GM18526 (cell line): ENCODE data around the gene TMEM74B.

Experiments
- POLR2A ChIP-seq: IDR thresholded peaks from 3 replicates; pipeline ENCODE4 v1.6.1; 2011; ENCODE audit not compliant: insufficient read length; ENCODE audit errors: extremely low read depth

TMEM74B gene

GRCh38 chr20:1207293-1207878, 22.6 kb upstream of the TMEM74B start:
- no peak for TF ChIP-seq POLR2A

DNA sequence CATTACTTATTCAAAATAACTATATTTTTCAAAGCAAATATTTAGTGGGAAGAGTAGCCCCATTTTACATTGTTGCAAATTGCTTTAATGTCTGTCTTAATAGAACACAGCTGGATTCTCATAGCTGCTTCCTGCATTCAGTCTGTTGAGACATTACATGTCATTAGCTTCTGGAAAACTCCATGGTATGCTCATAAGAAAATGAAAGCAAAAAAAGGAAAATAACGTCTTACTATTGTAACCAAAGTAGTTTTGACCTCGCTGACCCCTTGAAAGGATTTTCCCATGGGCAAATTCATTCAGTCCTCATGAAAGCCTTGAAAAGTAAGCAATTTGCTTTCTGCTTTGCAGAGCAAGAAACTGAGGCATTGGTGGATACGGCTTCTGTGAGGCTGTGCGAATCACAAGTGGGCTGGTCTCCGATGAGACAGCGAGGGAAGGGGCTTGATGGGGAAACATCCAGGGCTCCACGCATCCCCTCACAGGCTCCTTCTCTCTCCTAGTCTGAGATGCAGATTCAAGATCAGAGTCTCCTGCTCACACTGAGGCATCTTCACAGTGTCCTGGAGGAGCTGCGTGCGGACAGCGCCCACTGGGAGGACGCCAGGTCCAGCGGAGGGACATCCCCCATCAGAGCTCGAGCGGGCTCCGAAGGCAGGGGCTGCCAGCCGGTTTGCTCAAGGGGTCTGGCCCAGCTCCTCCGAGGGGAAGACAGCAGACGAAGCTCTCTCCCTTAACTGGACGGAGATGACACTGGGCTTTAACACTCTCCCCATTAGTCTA, 21.8 kb upstream of the TMEM74B start:
- no peak for TF ChIP-seq POLR2A

GRCh38 chr20:1205802-1206201, 21.0 kb upstream of the TMEM74B start:
- no peak for TF ChIP-seq POLR2A

DNA sequence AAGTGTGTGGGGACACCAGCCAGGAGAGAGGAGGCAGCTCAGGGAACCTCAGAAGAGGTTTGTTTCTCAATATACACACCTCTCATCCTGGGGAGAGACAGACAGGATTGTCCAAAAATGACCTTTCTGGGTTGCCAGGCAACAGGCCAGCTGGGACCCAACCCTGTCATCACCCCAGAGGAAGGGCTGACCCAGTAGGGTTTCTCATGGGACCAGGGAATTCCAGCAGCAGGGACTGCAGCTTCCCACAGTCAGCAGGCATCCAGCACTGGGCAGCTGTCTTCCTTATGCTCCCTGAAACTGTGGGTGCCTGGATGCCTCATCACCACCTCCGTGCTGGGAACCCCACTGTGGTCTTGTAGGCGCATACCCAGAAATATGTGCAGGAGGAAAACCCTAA, 19.8 kb upstream of the TMEM74B start:
- no peak for TF ChIP-seq POLR2A

DNA sequence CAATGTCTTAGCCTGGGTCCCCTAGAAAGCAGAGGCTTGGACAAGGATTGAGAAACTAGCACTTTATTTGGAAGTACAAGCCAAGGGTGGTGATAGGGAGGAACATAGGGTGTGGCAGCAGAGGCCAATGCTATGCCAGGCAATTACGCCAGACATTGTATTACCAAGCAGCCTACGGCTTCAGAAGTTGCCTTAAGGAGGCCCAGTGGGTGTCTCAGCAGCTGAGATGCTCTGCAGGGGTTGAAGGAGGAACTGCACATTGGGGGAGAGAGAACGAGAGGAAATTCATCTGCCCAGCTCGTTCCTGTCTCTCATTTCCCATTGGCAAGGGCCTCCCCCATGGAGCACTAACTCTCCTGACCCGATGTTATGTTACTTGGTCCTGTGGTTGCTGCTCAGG, 19.3 kb upstream of the TMEM74B start:
- TF ChIP-seq POLR2A = no peak

DNA sequence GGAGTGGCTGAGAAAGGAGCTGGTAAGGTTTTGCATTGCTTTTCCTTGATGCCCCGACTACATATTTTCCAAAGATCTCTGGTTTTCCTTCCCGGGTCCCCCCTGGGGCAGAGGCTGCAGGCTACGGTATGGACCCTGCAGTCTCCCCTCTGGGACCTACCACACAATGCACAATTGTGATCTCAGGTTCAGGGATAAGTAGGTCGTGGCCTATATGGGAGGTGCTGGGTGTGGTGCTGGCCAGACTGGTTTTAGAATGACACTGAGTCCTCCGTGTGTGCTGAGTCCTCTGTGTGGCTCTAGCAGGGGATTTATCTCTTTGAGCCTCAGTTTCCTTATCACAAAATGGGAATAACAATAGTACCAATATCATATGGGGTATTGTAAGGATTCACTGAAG, 18.8 kb upstream of the TMEM74B start:
- no peak for TF ChIP-seq POLR2A

DNA sequence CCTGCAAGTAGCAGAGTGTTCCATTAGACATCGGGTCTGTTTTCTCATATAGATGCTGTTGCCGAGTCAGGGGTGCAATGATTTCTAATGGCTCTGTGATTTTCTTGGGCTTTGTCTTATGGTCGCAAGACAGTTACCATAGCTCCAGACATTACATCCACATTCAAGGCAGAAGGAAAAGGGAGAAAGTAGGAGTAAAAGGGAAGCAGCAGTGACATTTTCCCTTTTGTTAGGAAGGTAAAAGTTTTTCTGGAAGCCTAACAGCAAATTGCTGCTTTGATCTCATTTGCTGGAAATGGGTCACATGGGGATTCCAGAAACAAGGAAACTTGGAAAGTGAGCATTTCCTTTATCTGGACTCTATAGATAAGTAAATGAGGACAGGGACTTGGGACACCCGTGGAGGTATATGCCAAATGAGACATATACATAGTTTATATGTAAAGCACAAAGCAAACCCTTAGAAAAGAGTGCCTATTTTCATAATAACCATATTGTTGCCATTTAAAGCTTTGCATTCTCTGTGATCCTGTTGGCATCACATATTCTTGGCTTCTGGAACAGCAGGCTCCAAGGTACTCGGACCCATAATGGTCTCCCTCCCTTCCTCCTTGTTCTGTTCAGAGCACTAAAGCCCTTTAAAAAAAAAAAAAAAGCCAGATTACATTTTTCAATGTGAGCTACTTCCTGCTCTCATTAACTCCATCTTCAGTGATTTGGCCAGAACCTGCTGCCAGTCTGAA, 18.2 kb upstream of the TMEM74B start, which contains the start of gene C20orf202:
Gene C20orf202, plus strand, starts transcription at position 693 of the 743 bp plus-strand sequence. CDS start 132 bp downstream, outside the sequence.
- no peak for TF ChIP-seq POLR2A

DNA sequence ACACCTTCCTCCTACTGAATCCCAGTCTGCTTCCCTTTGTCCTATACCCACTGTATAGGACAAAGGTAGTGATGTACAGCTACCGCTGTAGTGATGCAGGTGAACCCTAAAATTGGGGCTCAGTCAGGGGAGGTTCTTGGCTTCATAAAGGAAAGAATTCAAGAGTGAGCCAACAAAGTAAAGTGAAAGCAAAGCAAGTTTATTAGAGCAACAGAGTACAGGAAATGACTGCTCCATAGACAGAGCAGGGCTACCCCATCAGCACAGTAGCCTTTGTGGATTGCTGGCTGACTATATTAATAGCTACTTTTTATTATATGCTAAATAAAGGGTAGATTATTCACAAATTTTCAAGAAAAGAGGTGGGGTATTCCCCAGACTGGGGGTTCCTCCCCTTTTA, 15.2 kb upstream of the TMEM74B start:
- TF ChIP-seq POLR2A = no peak

- no peak for TF ChIP-seq POLR2A
Measured at GRCh38 chr20:1199212-1199873, 14.6 kb upstream of the TMEM74B start.

GRCh38 chr20:1198751-1199150, 14.0 kb upstream of the TMEM74B start:
- no peak for TF ChIP-seq POLR2A

GRCh38 chr20:1197801-1198200, 13.0 kb upstream of the TMEM74B start:
- no peak for TF ChIP-seq POLR2A

DNA sequence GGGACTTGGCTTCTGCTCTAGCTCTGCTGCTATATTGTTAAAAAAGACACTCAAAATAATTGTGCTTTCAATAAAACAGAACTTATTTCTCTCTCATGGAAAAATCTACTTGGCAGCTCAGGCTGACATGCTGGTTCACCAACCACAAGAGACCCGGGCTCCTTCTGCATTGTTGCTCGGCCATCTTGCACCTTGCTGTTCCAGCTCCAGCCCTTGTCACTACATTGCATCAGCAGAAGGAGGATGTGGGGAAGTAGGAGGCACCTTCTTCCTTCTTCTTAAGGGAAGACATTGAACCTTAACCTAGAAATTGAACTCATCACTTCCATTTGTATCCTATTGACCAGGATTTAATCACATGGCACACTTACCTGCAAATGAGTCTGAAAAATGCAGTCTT, 11.9 kb upstream of the TMEM74B start:
- no peak for TF ChIP-seq POLR2A

DNA sequence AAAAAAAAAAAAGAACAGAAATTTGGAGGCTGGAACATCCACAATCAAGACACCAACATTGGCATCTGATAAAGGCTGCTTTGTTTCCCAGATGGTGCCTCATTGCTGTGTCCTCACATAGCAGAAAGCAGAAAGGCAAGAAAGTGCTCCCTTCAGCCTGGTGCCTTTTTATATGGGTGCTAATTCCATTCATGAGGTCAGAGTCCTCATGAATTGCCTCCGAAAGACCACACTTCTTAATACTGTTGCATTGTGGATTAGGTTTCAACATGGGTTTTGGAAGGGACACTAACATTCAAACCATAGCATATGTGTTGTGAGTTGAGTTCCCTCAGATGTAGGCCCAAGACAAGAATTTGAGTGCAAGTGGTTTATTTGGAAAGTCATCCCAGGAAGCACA, 10.4 kb upstream of the TMEM74B start:
- TF ChIP-seq POLR2A = no peak

DNA sequence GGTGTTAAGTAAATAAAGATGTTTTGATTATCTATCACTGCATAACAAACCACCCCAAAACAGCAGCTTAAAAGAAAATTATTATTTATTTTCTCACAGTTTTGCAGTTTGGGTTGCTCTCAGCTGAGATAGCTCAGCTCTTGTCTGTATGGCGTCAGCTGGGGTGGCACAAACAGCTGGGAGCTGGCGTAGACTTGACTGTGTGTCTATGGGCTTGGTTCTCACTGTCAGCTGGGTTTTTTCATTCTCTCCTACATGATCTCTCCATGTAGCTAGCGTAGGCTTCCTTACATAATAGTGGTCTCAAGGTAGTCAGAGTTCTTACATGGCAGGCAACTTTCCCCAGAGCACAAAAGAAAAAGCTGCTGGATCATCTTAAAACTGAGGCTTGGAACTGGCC, 6.5 kb upstream of the TMEM74B start:
- TF ChIP-seq POLR2A = no peak

- TF ChIP-seq POLR2A = no peak
Measured at GRCh38 chr20:1190847-1191246, 6.1 kb upstream of the TMEM74B start.

- no peak for TF ChIP-seq POLR2A
Measured at GRCh38 chr20:1189827-1190226, 5.0 kb upstream of the TMEM74B start.

- no peak for TF ChIP-seq POLR2A
Measured at GRCh38 chr20:1188347-1188746, 3.6 kb upstream of the TMEM74B start.
